Panc1 (cell line): ENCODE measurements around the gene TIGD6. TPM values are rescaled to one million over a fixed set of nuclear protein-coding genes. Genes with fewer than 3 reads are reported as not detected.

Source experiments
- ATAC-seq: fragments of 200-7000 bp; cut with Tn5 transposase; 2 replicates; pipeline ENCODE4 v1.9.1; 2020; ENCODE audit warnings: mild to moderate bottlenecking, moderate library complexity
- BruUV-seq: library from RNA; stranded (reverse); fragments of 400-500 nt; replicated peaks from 2 replicates; lab custom pipeline; 2021; lab: Mats Ljungman, UMichigan
- CTCF ChIA-PET: fragments of 300-600 bp; sonication (Branson Sonifier 250); formaldehyde crosslinking; loops from one replicate; lab custom pipeline; 2022; ENCODE audit warnings: antibody characterized with exemption; lab: Charles Lee
- POLR2A ChIA-PET: fragments of 300-600 bp; sonication (Branson Sonifier 250); formaldehyde crosslinking; loops from one replicate; lab custom pipeline; 2022; ENCODE audit warnings: antibody characterized with exemption; lab: Charles Lee
- DNase-seq: peaks from one replicate; pipeline ENCODE4 v3.0.0-alpha.2; 2010; ENCODE audit warnings: low read depth, low spot score
- H3K27ac ChIP-seq: 2 replicates; pipeline ENCODE4 v1.5.1; 2011; ENCODE audit warnings: mild to moderate bottlenecking, low read length, inconsistent platforms
- H3K27me3 ChIP-seq: fragments of 200-500 bp; sonication (Bioruptor generic); 2 replicates; pipeline ENCODE4 v1.6.0; 2014; ENCODE audit warnings: low read length, inconsistent platforms; ENCODE audit not compliant: control insufficient read depth, insufficient read depth
- H3K36me3 ChIP-seq: fragments of 200-500 bp; sonication (Bioruptor generic); 2 replicates; pipeline ENCODE4 v1.5.1; 2014; ENCODE audit warnings: inconsistent platforms, mild to moderate bottlenecking, low read length, moderate library complexity; ENCODE audit not compliant: control insufficient read depth, insufficient read depth
- H3K4me1 ChIP-seq: 2 replicates; pipeline ENCODE4 v1.5.1; 2011; ENCODE audit warnings: inconsistent platforms, mild to moderate bottlenecking, low read length, moderate library complexity; ENCODE audit not compliant: control insufficient read depth, insufficient read depth
- H3K4me3 ChIP-seq, 2 experiments: 2 replicates each; pipeline ENCODE4 v1.5.1; 2011 to 2012; ENCODE audit warnings: low read depth in 2 of 2, low read length in 2 of 2, mild to moderate bottlenecking in 2 of 2, inconsistent platforms in 1 of 2, moderate library complexity in 1 of 2
- H3K9me3 ChIP-seq: fragments of 200-500 bp; sonication (Bioruptor generic); 2 replicates; pipeline ENCODE4 v1.5.1; 2014; ENCODE audit warnings: low read depth, mild to moderate bottlenecking, inconsistent platforms, low read length, moderate library complexity; ENCODE audit not compliant: control insufficient read depth, insufficient read depth
- POLR2AphosphoS5 ChIP-seq: IDR thresholded peaks from 2 replicates; pipeline ENCODE4 v1.6.1; 2012; ENCODE audit warnings: mild to moderate bottlenecking, low read depth, low read length, moderate library complexity
- SIN3A ChIP-seq: IDR thresholded peaks from 2 replicates; pipeline ENCODE4 v1.6.1; 2012; ENCODE audit warnings: low read depth, mild to moderate bottlenecking, low read length, moderate library complexity, borderline replicate concordance; ENCODE audit not compliant: insufficient read depth
- TCF7L2 ChIP-seq: IDR thresholded peaks from 2 replicates; pipeline ENCODE4 v1.6.1; 2011; ENCODE audit warnings: mild to moderate bottlenecking, low read depth, low read length, inconsistent platforms
- in situ Hi-C: cut with HindIII; loops from 2 replicates; pipeline ENCODE4 v1.10.0; 2016; ENCODE audit warnings: low sequenced_read_pairs, low pct_unique_long_range_greater_than_20kb
- intact Hi-C: fragments of 100-400 bp; cut with micrococcal nuclease; formaldehyde crosslinking; loops from one replicate; pipeline ENCODE4 v1.10.0; 2022; ENCODE audit not compliant: unreplicated experiment
- total RNA-seq: library from RNA; stranded (reverse); gene quantifications from one replicate; pipeline ENCODE4 v1.2.1, GENCODE V29; 2021; ENCODE audit not compliant: unreplicated experiment
- TF ChIP-seq, protein P1 (sequence below): fragments of 450-650 bp; IDR thresholded peaks from 2 replicates; pipeline ENCODE4 v1.5.1; 2017; ENCODE audit warnings: mild to moderate bottlenecking
- TF ChIP-seq, protein P2 (sequence below), 2 experiments: IDR thresholded peaks; 2 replicates each; pipeline ENCODE4 v1.6.1; 2011 to 2012; ENCODE audit warnings: low read depth in 2 of 2, control low read depth in 1 of 2, low read length in 1 of 2, mild to moderate bottlenecking in 1 of 2, moderate library complexity in 1 of 2; ENCODE audit not compliant: insufficient read depth in 1 of 2

Gene TIGD6
- total RNA-seq, 1 experiment from 2014 or later = 7.1 TPM

DNA sequence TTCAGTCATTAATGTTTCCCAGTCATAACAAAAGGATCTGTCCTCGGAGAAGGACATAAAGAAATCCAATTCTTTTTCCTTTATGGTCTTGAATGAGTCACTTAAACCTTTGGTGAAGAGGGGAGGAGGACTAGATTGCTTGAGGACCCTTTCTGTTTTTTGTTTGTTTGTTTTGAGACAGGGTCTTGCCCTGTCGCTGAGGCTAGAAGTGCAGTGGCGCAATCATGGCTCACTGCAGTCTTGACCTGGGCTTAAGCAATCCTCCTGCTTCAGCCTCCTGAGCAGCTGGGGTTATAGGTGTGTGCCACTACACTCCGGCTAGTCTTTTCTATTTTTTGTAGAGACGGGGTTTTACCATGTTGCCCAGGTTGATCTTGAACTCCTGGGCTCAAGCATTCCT lies 12.3 kb downstream of the TIGD6 start:
- CTCF ChIA-PET = no interaction called here

DNA sequence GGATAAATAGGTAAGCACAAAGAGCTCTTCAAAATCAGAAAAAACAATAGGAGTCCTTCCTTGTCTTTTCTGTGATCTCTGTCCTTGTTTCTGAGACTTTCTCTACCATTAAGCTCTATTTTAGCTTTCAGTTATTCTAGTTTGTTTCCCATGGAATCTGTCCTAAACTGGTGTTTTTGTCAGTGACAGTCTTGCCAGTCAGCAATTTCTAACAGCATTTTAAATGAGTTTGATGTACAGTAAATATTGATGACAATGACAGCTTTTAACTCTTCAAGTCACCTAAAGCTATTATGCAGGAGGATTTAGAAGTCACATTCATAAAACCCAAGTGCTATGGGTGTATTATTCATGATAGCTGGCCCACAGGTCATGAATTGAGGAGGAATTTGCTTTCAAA lies 17.9 kb downstream of the TIGD6 start:
- BruUV-seq = no TSS peak
- POLR2A ChIA-PET = no interaction called here

More for the DNA sequence above, 12.3 kb downstream of the TIGD6 start:
- Histone ChIP-seq H3K9me3 (no peaks in the 10 kb centered on the region), H3K27me3 (no peaks in the 10 kb centered on the region), H3K36me3 (no peaks in the 10 kb centered on the region), H3K4me1 (no peaks in the 10 kb centered on the region; the same call in 1 of the 2 replicates), H3K27ac (no peak overlapping the region), H3K4me3 (no peak overlapping the region)
- intact Hi-C loops = no loop called here
- BruUV-seq = no TSS peak
- ATAC-seq = no peak
- in situ Hi-C loops = no loop called here
- TF ChIP-seq POLR2AphosphoS5 (no peak), TCF7L2 (no peak), SIN3A (no peak)
- TF ChIP-seq, protein P1, sequence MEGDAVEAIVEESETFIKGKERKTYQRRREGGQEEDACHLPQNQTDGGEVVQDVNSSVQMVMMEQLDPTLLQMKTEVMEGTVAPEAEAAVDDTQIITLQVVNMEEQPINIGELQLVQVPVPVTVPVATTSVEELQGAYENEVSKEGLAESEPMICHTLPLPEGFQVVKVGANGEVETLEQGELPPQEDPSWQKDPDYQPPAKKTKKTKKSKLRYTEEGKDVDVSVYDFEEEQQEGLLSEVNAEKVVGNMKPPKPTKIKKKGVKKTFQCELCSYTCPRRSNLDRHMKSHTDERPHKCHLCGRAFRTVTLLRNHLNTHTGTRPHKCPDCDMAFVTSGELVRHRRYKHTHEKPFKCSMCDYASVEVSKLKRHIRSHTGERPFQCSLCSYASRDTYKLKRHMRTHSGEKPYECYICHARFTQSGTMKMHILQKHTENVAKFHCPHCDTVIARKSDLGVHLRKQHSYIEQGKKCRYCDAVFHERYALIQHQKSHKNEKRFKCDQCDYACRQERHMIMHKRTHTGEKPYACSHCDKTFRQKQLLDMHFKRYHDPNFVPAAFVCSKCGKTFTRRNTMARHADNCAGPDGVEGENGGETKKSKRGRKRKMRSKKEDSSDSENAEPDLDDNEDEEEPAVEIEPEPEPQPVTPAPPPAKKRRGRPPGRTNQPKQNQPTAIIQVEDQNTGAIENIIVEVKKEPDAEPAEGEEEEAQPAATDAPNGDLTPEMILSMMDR = no peak
- TF ChIP-seq, protein P2, sequence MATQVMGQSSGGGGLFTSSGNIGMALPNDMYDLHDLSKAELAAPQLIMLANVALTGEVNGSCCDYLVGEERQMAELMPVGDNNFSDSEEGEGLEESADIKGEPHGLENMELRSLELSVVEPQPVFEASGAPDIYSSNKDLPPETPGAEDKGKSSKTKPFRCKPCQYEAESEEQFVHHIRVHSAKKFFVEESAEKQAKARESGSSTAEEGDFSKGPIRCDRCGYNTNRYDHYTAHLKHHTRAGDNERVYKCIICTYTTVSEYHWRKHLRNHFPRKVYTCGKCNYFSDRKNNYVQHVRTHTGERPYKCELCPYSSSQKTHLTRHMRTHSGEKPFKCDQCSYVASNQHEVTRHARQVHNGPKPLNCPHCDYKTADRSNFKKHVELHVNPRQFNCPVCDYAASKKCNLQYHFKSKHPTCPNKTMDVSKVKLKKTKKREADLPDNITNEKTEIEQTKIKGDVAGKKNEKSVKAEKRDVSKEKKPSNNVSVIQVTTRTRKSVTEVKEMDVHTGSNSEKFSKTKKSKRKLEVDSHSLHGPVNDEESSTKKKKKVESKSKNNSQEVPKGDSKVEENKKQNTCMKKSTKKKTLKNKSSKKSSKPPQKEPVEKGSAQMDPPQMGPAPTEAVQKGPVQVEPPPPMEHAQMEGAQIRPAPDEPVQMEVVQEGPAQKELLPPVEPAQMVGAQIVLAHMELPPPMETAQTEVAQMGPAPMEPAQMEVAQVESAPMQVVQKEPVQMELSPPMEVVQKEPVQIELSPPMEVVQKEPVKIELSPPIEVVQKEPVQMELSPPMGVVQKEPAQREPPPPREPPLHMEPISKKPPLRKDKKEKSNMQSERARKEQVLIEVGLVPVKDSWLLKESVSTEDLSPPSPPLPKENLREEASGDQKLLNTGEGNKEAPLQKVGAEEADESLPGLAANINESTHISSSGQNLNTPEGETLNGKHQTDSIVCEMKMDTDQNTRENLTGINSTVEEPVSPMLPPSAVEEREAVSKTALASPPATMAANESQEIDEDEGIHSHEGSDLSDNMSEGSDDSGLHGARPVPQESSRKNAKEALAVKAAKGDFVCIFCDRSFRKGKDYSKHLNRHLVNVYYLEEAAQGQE (IDR thresholded peaks at IDR 0.05; ENCODE audit: insufficient read depth in 1 of 2, low read depth in 2 of 2, low read length in 1 of 2) = no peak
- no peak for DNase-seq
- POLR2A ChIA-PET = no interaction called here

More for the DNA sequence above, 17.9 kb downstream of the TIGD6 start:
- no peaks in the 10 kb centered on the region for H3K27me3 ChIP-seq
- no peak overlapping the region for H3K4me3 ChIP-seq
- H3K36me3 ChIP-seq = peaks cover 27% of the 10 kb centered on the region
- intact Hi-C loops = no loop called here
- CTCF ChIA-PET = no interaction called here
- ATAC-seq (no peak), DNase-seq (no peak)
- H3K27ac ChIP-seq = no peak overlapping the region
- H3K4me1 ChIP-seq = peaks cover 3% of the 10 kb centered on the region; the same call in 1 of the 2 replicates
- H3K9me3 ChIP-seq = no peaks in the 10 kb centered on the region
- in situ Hi-C loops = no loop called here
- TF ChIP-seq SIN3A (no peak), POLR2AphosphoS5 (no peak), TCF7L2 (no peak)
- TF ChIP-seq, protein P1 = no peak
- TF ChIP-seq, protein P2 (IDR thresholded peaks at IDR 0.05; ENCODE audit: insufficient read depth in 1 of 2, low read depth in 2 of 2, low read length in 1 of 2) = no peak
